HL-60 (cell line): ENCODE results near the gene C11orf86.

ENCODE experiments used
- GABPA ChIP-seq: IDR thresholded peaks from 2 replicates; pipeline ENCODE4 v1.6.1; 2012; ENCODE audit warnings: low read depth
- POLR2AphosphoS5 ChIP-seq: IDR thresholded peaks from 2 replicates; pipeline ENCODE4 v1.6.1; 2012; ENCODE audit warnings: low read depth
- TF ChIP-seq, protein P1 (sequence below): IDR thresholded peaks from one replicate; pipeline ENCODE4 v1.5.1; 2011; ENCODE audit warnings: low read length, control low read depth, inconsistent platforms; ENCODE audit not compliant: insufficient read depth

DNA sequence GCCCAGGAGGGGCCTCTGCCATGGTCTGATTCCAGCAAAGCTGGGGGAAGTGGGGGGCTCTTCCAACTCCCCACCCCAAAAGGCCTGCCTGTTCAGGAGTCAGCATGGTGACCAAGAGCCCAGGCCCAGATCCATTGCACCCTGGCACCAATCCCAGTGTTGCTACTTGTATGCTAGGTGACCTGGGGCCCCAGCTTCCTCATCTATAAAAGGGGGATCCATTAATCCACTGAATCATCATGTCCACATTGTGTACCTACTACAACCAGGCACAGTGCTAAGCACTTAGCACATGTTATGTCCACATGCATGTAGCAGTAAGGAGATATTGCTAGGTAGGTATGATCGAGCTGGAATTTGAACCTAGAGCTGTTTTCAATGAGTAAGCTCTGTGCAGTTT, 49.9 kb downstream of the C11orf86 start:
- TF ChIP-seq, protein P1, sequence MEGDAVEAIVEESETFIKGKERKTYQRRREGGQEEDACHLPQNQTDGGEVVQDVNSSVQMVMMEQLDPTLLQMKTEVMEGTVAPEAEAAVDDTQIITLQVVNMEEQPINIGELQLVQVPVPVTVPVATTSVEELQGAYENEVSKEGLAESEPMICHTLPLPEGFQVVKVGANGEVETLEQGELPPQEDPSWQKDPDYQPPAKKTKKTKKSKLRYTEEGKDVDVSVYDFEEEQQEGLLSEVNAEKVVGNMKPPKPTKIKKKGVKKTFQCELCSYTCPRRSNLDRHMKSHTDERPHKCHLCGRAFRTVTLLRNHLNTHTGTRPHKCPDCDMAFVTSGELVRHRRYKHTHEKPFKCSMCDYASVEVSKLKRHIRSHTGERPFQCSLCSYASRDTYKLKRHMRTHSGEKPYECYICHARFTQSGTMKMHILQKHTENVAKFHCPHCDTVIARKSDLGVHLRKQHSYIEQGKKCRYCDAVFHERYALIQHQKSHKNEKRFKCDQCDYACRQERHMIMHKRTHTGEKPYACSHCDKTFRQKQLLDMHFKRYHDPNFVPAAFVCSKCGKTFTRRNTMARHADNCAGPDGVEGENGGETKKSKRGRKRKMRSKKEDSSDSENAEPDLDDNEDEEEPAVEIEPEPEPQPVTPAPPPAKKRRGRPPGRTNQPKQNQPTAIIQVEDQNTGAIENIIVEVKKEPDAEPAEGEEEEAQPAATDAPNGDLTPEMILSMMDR = no peak
- no peak for TF ChIP-seq POLR2AphosphoS5
- no peak for TF ChIP-seq GABPA
